Smooth muscle cell of the umbilical artery (primary cell): ENCODE measurements around the gene THBS3. TPM values are rescaled to one million over a fixed set of nuclear protein-coding genes. Genes with fewer than 3 reads are reported as not detected.

ENCODE experiments used
- total RNA-seq: library from RNA; depleted of rRNA; stranded (reverse); fragments of >200 nt; gene quantifications from 2 replicates; pipeline ENCODE4 v1.2.3, GENCODE V29; 2014

THBS3 gene
- total RNA-seq, result 23.8 and 35.9 TPM in 2 replicates

GRCh38 chr1:155207806-155208540, at the start of gene THBS3:
Gene THBS3 (minus strand): TSS chr1:155207897. CDS start chr1:155207876, 21 bp downstream.

DNA sequence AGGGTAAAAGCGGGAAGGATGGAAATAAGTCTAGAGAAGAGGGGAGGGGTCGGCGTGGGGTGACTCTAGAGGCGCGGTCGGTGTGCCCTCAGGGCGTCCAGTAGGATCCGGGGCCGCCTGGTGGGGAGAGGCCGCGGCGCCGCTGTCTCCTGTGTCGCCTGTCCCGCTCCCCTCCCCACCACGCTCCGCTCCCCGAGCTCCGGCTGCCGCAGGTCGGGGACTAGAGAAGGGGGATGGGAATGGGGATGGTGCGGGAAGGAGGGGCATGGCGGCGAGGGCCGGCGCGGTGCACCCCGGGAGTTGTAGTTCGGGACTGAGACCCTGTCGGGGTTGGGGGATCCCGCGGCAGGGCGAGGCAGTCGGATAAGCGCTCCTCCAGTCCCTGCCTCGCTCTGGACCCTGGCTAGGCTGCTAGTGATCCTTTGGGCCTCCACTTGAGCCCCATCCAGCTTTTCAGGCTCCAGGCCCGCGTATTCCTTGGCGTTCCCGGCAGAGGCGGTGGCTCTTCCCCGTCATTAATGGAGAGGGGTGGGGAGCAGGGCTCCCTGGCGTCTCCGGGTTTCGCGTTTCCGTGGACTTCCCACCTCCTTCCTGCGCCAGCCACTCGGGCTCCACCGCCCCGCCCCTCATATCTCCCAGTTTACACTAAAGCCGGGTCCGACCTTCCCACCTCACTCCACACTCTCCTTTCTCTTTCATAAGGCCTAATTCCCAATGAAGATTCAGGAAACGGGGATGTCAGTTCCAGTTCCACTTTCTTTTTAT, 47.7 kb upstream of the THBS3 start, which contains the start of gene ENTREP3:
TSS of gene ENTREP3 (minus strand) at position 241 of the 765 bp plus-strand sequence. CDS start 606 bp downstream, outside the sequence.

GRCh38 chr1:155208541-155209311, 1.0 kb upstream of the THBS3 start, which contains the start of gene MTX1:
Gene MTX1 (plus strand): TSS chr1:155208695. CDS start chr1:155208805, 110 bp downstream.

GRCh38 chr1:155173478-155174323, 34.0 kb downstream of the THBS3 start, which contains the start of gene TRIM46:
Gene TRIM46 (plus strand): TSS chr1:155173849. CDS start chr1:155173967, 118 bp downstream.

GRCh38 chr1:155172732-155173477, 34.8 kb downstream of the THBS3 start, which contains the start of gene KRTCAP2:
Gene KRTCAP2 (minus strand): TSS chr1:155173304. CDS start chr1:155173224, 80 bp downstream.

Other genes starting within 250 kb of the THBS3 start
- 5.9 and 9.4 TPM in 2 replicates for gene PYGO2, start 246.1 kb downstream of the THBS3 start, total RNA-seq
- gene SHC1, start 237.2 kb downstream of the THBS3 start, total RNA-seq, result 249 and 465 TPM in 2 replicates
- 30.3 and 48.5 TPM in 2 replicates for gene CKS1B, start 233.2 kb downstream of the THBS3 start, total RNA-seq
- gene FLAD1, start 224.6 kb downstream of the THBS3 start, total RNA-seq, result 15.1 and 18.9 TPM in 2 replicates
- gene LENEP, start 214.3 kb downstream of the THBS3 start, total RNA-seq, result not detected in 2 replicates
- 16.0 and 19.7 TPM in 2 replicates for gene ZBTB7B, start 205.1 kb downstream of the THBS3 start, total RNA-seq
- gene DCST2, start 174.1 kb downstream of the THBS3 start, total RNA-seq, result not detected in 2 replicates
- gene DCST1, start 174.1 kb downstream of the THBS3 start, total RNA-seq, result not detected in 2 replicates
- gene ADAM15, start 156.6 kb downstream of the THBS3 start, total RNA-seq, result 61.5 and 108 TPM in 2 replicates
- 4.8 and 5.9 TPM in 2 replicates for gene EFNA4, start 144.2 kb downstream of the THBS3 start, total RNA-seq
- 1.8 and 2.7 TPM in 2 replicates for gene EFNA3, start 129.1 kb downstream of the THBS3 start, total RNA-seq
- gene EFNA1, start 80.0 kb downstream of the THBS3 start, total RNA-seq, result 0.37 TPM in 1 of 2 replicates, not detected in the other
- 18.9 and 30.6 TPM in 2 replicates for gene SLC50A1, start 72.0 kb downstream of the THBS3 start, total RNA-seq
- gene DPM3, start 67.4 kb downstream of the THBS3 start, total RNA-seq, result 11.4 and 61.5 TPM in 2 replicates
- gene KRTCAP2, start 34.6 kb downstream of the THBS3 start, total RNA-seq, result 68.0 and 136 TPM in 2 replicates
- gene TRIM46, start 34.0 kb downstream of the THBS3 start, total RNA-seq, result 5.6 and 10.7 TPM in 2 replicates
- gene MTX1, start 798 bp upstream of the THBS3 start, total RNA-seq, result 38.0 and 43.1 TPM in 2 replicates
- 10.7 and 16.5 TPM in 2 replicates for gene ENTREP3, start 47.6 kb upstream of the THBS3 start, total RNA-seq
- gene SCAMP3, start 54.5 kb upstream of the THBS3 start, total RNA-seq, result 33.3 and 43.0 TPM in 2 replicates
- 23.8 and 32.3 TPM in 2 replicates for gene CLK2, start 65.6 kb upstream of the THBS3 start, total RNA-seq
- 0.69 and 1.2 TPM in 2 replicates for gene HCN3, start 69.6 kb upstream of the THBS3 start, total RNA-seq
- not detected in 2 replicates for gene PKLR, start 93.5 kb upstream of the THBS3 start, total RNA-seq
- 195 and 251 TPM in 2 replicates for gene FDPS, start 101.0 kb upstream of the THBS3 start, total RNA-seq
- gene RUSC1, start 113.0 kb upstream of the THBS3 start, total RNA-seq, result 10.4 and 19.1 TPM in 2 replicates